Endothelial cell of umbilical vein (primary cell): ENCODE data around the gene LATS2. TPM values are rescaled to one million over a fixed set of nuclear protein-coding genes. Genes with fewer than 3 reads are reported as not detected.

Source experiments
- BruUV-seq: library from RNA; stranded (reverse); fragments of 400-500 nt; replicated peaks from 2 replicates; lab custom pipeline; 2021; lab: Mats Ljungman, UMichigan
- CTCF ChIA-PET: fragments of 300-600, 350-600 bp; sonication (Branson Sonifier 250); formaldehyde crosslinking; loops from one replicate; lab custom pipeline; 2021; ENCODE audit warnings: antibody characterized with exemption, inconsistent platforms; lab: Charles Lee
- POLR2A ChIA-PET: fragments of 300-600, 350-600 bp; sonication (Branson Sonifier 250); formaldehyde crosslinking; loops from one replicate; lab custom pipeline; 2021; ENCODE audit warnings: antibody characterized with exemption, inconsistent platforms; lab: Charles Lee
- DNase-seq: peaks from one replicate; pipeline ENCODE4 v3.0.0-alpha.2; 2011; ENCODE audit warnings: low read depth, low spot score
- FAIRE-seq: peaks from 2 replicates; lab custom pipeline; 2011; peaks lifted over from hg19 to GRCh38; lab: Jason Lieb, UNC
- H2AFZ ChIP-seq: 2 replicates; pipeline ENCODE4 v1.6.0; 2012; ENCODE audit warnings: low read depth, low read length, control low read depth, inconsistent platforms
- H3K27ac ChIP-seq: 2 replicates; pipeline ENCODE4 v1.5.1; 2011; ENCODE audit warnings: low read depth, mild to moderate bottlenecking, control low read depth, low read length, moderate library complexity; ENCODE audit not compliant: insufficient read depth
- H3K27me3 ChIP-seq, 2 experiments: 2 replicates each; pipeline versions ENCODE4 v1.6.0 to v1.6.1; 2011; ENCODE audit warnings: low read length in 2 of 2, mixed read lengths in 1 of 2; ENCODE audit not compliant: control insufficient read depth in 2 of 2, insufficient read depth in 2 of 2
- H3K36me3 ChIP-seq, 2 experiments: 2 replicates in 1 of 2; 3 replicates in 1 of 2; pipeline ENCODE4 v1.5.1; 2011; ENCODE audit warnings: low read length in 2 of 2, mild to moderate bottlenecking in 1 of 2, moderate library complexity in 1 of 2; ENCODE audit not compliant: control insufficient read depth in 2 of 2, insufficient read depth in 2 of 2; ENCODE audit errors: extremely low read depth in 1 of 2
- H3K4me1 ChIP-seq: 3 replicates; pipeline ENCODE4 v1.5.1; 2011; ENCODE audit warnings: mild to moderate bottlenecking, low read length; ENCODE audit not compliant: control insufficient read depth, insufficient read depth; ENCODE audit errors: extremely low read depth
- H3K4me2 ChIP-seq: 2 replicates; pipeline ENCODE4 v1.6.1; 2011; ENCODE audit warnings: low read length, control low read depth, mixed read lengths; ENCODE audit not compliant: insufficient read depth
- H3K4me3 ChIP-seq, 3 experiments: fragments of 200-600 bp in 1 of 3; sonication (generic), shearing (Covaris generic) in 1 of 3; replicated peaks in 1 of 3; 2 replicates each; pipeline ENCODE4 v1.5.1; 2011 to 2016; ENCODE audit warnings: control low read depth in 3 of 3, low read length in 3 of 3, mild to moderate bottlenecking in 2 of 3, inconsistent platforms in 1 of 3, low read depth in 1 of 3, moderate library complexity in 1 of 3; ENCODE audit not compliant: insufficient read depth in 1 of 3
- H3K79me2 ChIP-seq: 2 replicates; pipeline ENCODE4 v1.6.0; 2012; ENCODE audit warnings: low read length, inconsistent platforms; ENCODE audit not compliant: control insufficient read depth, insufficient read depth
- H3K9ac ChIP-seq: replicated peaks from 2 replicates; pipeline ENCODE3; 2011; ENCODE audit warnings: low read length, control low read depth; ENCODE audit not compliant: insufficient read depth; ENCODE audit errors: extremely low read depth
- H3K9me1 ChIP-seq: replicated peaks from 3 replicates; pipeline ENCODE4 v1.6.0; 2011; ENCODE audit warnings: mild to moderate bottlenecking, low read length; ENCODE audit not compliant: control insufficient read depth, insufficient read depth; ENCODE audit errors: extremely low read depth
- H3K9me3 ChIP-seq: replicated peaks from 2 replicates; pipeline ENCODE4 v1.5.1; 2012; ENCODE audit warnings: low read length, inconsistent platforms; ENCODE audit not compliant: control insufficient read depth, insufficient read depth
- H4K20me1 ChIP-seq: replicated peaks from 2 replicates; pipeline ENCODE3; 2011; ENCODE audit warnings: mild to moderate bottlenecking, low read length; ENCODE audit not compliant: control insufficient read depth, insufficient read depth; ENCODE audit errors: extremely low read depth
- EZH2 ChIP-seq: IDR thresholded peaks from 2 replicates; pipeline ENCODE4 v1.6.1; 2012; ENCODE audit warnings: borderline replicate concordance, low read depth, mild to moderate bottlenecking, moderate library complexity, low read length, inconsistent platforms; ENCODE audit not compliant: severe bottlenecking
- GATA2 ChIP-seq: IDR thresholded peaks from 2 replicates; pipeline ENCODE4 v1.7.0; 2011; ENCODE audit warnings: low read depth, mild to moderate bottlenecking, moderate library complexity, mixed read lengths, low read length; ENCODE audit not compliant: insufficient read length, insufficient read depth
- JUN ChIP-seq: IDR thresholded peaks from 2 replicates; pipeline ENCODE4 v1.6.1; 2011; ENCODE audit warnings: borderline replicate concordance, low read depth; ENCODE audit not compliant: insufficient read length, insufficient read depth
- MAX ChIP-seq: IDR thresholded peaks from 2 replicates; pipeline ENCODE4 v1.6.1; 2011; ENCODE audit not compliant: insufficient read depth, insufficient read length
- dilution Hi-C: fragments of 300-500 bp; cut with MboI; formaldehyde crosslinking; loops from one replicate; pipeline ENCODE4 v1.15.0; 2019; ENCODE audit warnings: low sequenced_read_pairs; ENCODE audit not compliant: extremely low pct_ligation_motif_present
- intact Hi-C: fragments of 100-400 bp; cut with micrococcal nuclease; formaldehyde crosslinking; loops from one replicate; pipeline ENCODE4 v1.10.0; 2022
- polyA plus RNA-seq, 4 experiments: library from polyadenylated mRNA; depleted of rRNA in 3 of 4; stranded (reverse) in 3 of 4; unstranded in 1 of 4; fragments of >200 nt; gene quantifications; 2 replicates each; pipeline versions ENCODE4 v1.2.1 to v1.2.3, GENCODE V29; 2011 to 2012; ENCODE audit warnings: missing spikeins in 1 of 4
- total RNA-seq: library from RNA; stranded (reverse); gene quantifications from 2 replicates; pipeline ENCODE4 v1.2.3, GENCODE V29; 2021

LATS2 gene
- total and polyA plus RNA-seq, 2 donors (not counting 3 experiments of a cell fraction or from before 2014, with no cell fraction given): 33.5 to 67.6 TPM

- H3K9me3 ChIP-seq: no peaks in the 10 kb centered on the region
- POLR2A ChIA-PET: no interaction called here
- no peak overlapping the region for H3K4me2 ChIP-seq
- H3K27ac ChIP-seq: no peak overlapping the region
- no TSS peak for BruUV-seq
- no peaks in the 10 kb centered on the region for H3K9me1 ChIP-seq
- CTCF ChIA-PET: no interaction called here
- TF ChIP-seq GATA2 (no peak), EZH2 (no peak), MAX (no peak)
- H3K4me3 ChIP-seq: no peak overlapping the region
- H3K79me2 ChIP-seq: peaks cover 96% of the 10 kb centered on the region
- H2AFZ ChIP-seq: no peak overlapping the region
- dilution Hi-C loops: no loop called here
- H4K20me1 ChIP-seq: peaks cover 12% of the 10 kb centered on the region
- H3K4me1 ChIP-seq: peaks cover 3% of the 10 kb centered on the region
- intact Hi-C loops: no loop called here
- no peaks in the 10 kb centered on the region for H3K27me3 ChIP-seq
- DNase-seq (no peak), FAIRE-seq (no peak)
- no peak overlapping the region for H3K9ac ChIP-seq
- H3K36me3 ChIP-seq: peaks cover 2 to 7% of the 10 kb centered on the region in 2 experiments
Measured at GRCh38 chr13:21025539-21025938, 35.8 kb downstream of the LATS2 start.

GRCh38 chr13:21022056-21022979, 39.1 kb downstream of the LATS2 start:
- DNase-seq (no peak), FAIRE-seq (no peak)
- Histone ChIP-seq H3K4me3 (no peak overlapping the region), H3K9me1 (no peaks in the 10 kb centered on the region), H3K9ac (no peak overlapping the region), H3K79me2 (peaks cover 91% of the 10 kb centered on the region), H3K4me2 (no peak overlapping the region), H2AFZ (no peak overlapping the region), H3K27me3 (no peaks in the 10 kb centered on the region), H4K20me1 (peaks cover 10% of the 10 kb centered on the region), H3K4me1 (peaks cover 16% of the 10 kb centered on the region), H3K36me3 (peaks cover 6% of the 10 kb centered on the region in 2 experiments), H3K27ac (no peak overlapping the region), H3K9me3 (no peaks in the 10 kb centered on the region)
- ChIA-PET CTCF (interaction anchor here (0.6 to 4.5 kb wide), 4 partner anchors 9 to 158 kb away, joined by 3 to 18 read pairs (median 3); no protein-coding TSS in a partner anchor), POLR2A (no interaction called here)
- TF ChIP-seq JUN: no peak
- no TSS peak for BruUV-seq
- intact Hi-C loops: no loop called here
- dilution Hi-C loops: no loop called here
